Mucosa of stomach (tissue), 1 donor: ENCODE measurements around the gene RAB15.
A peak's percentile ranks its signal among the peaks of the same experiment; 100 is the strongest.
"Not testable (repeated sequence)": the region's sequence is repeated elsewhere in the genome, so short reads cannot be mapped to it uniquely, and the experiment has no call there.

Experiments used
- H3K27me3 ChIP-seq: one replicate; pipeline ENCODE4 v1.7.0; 2013; ENCODE audit warnings: mild to moderate bottlenecking, low read length; ENCODE audit not compliant: control insufficient read depth, insufficient read depth
- H3K36me3 ChIP-seq: one replicate; pipeline ENCODE4 v1.7.0; 2013; ENCODE audit warnings: low read length; ENCODE audit not compliant: control insufficient read depth, insufficient read depth
- H3K4me1 ChIP-seq: one replicate; pipeline ENCODE4 v1.7.0; 2013; ENCODE audit warnings: mild to moderate bottlenecking, low read length; ENCODE audit not compliant: control insufficient read depth, insufficient read depth
- H3K4me3 ChIP-seq: one replicate; pipeline ENCODE4 v1.7.0; 2013; ENCODE audit warnings: low read length
- H3K9ac ChIP-seq: one replicate; pipeline ENCODE4 v1.7.0; 2013; ENCODE audit warnings: mild to moderate bottlenecking, low read length, moderate library complexity
- H3K9me3 ChIP-seq: one replicate; pipeline ENCODE4 v1.7.0; 2013; ENCODE audit warnings: mild to moderate bottlenecking, low read length, moderate library complexity; ENCODE audit not compliant: control insufficient read depth
- donor health status: Pancreatic carcinoma.

Gene RAB15

GRCh38 chr14:64927031-64927430 is 45.1 kb downstream of the RAB15 start:
- H3K4me3 ChIP-seq, result no peak overlapping the region
- H3K36me3 ChIP-seq, result no peaks in the 10 kb centered on the region
- no peaks in the 10 kb centered on the region for H3K9me3 ChIP-seq
- no peaks in the 10 kb centered on the region for H3K27me3 ChIP-seq
- H3K4me1 ChIP-seq, result no peaks in the 10 kb centered on the region
- H3K9ac ChIP-seq, result no peak overlapping the region

GRCh38 chr14:64926398-64926995 is 45.6 kb downstream of the RAB15 start:
- Histone ChIP-seq H3K27me3 (no peaks in the 10 kb centered on the region), H3K36me3 (no peaks in the 10 kb centered on the region), H3K4me3 (no peak overlapping the region), H3K9ac (no peak overlapping the region), H3K4me1 (no peaks in the 10 kb centered on the region), H3K9me3 (no peaks in the 10 kb centered on the region)

GRCh38 chr14:64923015-64923414 is 49.1 kb downstream of the RAB15 start:
- H3K27me3 ChIP-seq, result no peaks in the 10 kb centered on the region
- no peaks in the 10 kb centered on the region for H3K36me3 ChIP-seq
- H3K4me1 ChIP-seq, result no peaks in the 10 kb centered on the region
- H3K9ac ChIP-seq, result no peak overlapping the region
- H3K9me3 ChIP-seq, result no peaks in the 10 kb centered on the region
- no peak overlapping the region for H3K4me3 ChIP-seq

GRCh38 chr14:64920465-64920864 is 51.7 kb downstream of the RAB15 start:
- Histone ChIP-seq H3K36me3 (no peaks in the 10 kb centered on the region), H3K9ac (no peak overlapping the region), H3K4me3 (no peak overlapping the region), H3K4me1 (peaks cover 4% of the 10 kb centered on the region), H3K27me3 (no peaks in the 10 kb centered on the region), H3K9me3 (no peaks in the 10 kb centered on the region)

GRCh38 chr14:64919618-64920017 is 52.5 kb downstream of the RAB15 start:
- H3K27me3 ChIP-seq, result no peaks in the 10 kb centered on the region
- no peak overlapping the region for H3K4me3 ChIP-seq
- no peak overlapping the region for H3K9ac ChIP-seq
- H3K9me3 ChIP-seq, result no peaks in the 10 kb centered on the region
- peaks cover 10% of the 10 kb centered on the region for H3K4me1 ChIP-seq
- H3K36me3 ChIP-seq, result no peaks in the 10 kb centered on the region

GRCh38 chr14:64919215-64919614 is 52.9 kb downstream of the RAB15 start:
- H3K36me3 ChIP-seq, result no peaks in the 10 kb centered on the region
- H3K4me3 ChIP-seq, result no peak overlapping the region
- H3K4me1 ChIP-seq, result peaks cover 10% of the 10 kb centered on the region
- no peak overlapping the region for H3K9ac ChIP-seq
- H3K9me3 ChIP-seq, result no peaks in the 10 kb centered on the region
- H3K27me3 ChIP-seq, result no peaks in the 10 kb centered on the region

- H3K9ac ChIP-seq, result no peak overlapping the region
- no peaks in the 10 kb centered on the region for H3K36me3 ChIP-seq
- no peaks in the 10 kb centered on the region for H3K27me3 ChIP-seq
- H3K4me1 ChIP-seq, result peaks cover 15% of the 10 kb centered on the region
- no peaks in the 10 kb centered on the region for H3K9me3 ChIP-seq
- H3K4me3 ChIP-seq, result no peak overlapping the region
These were observed 53.9 kb downstream of the RAB15 start for GRCh38 chr14:64918216-64918615.

GRCh38 chr14:64915797-64916196 is 56.3 kb downstream of the RAB15 start:
- Histone ChIP-seq H3K4me3 (no peak overlapping the region), H3K27me3 (no peaks in the 10 kb centered on the region), H3K9me3 (no peaks in the 10 kb centered on the region), H3K4me1 (peaks cover 15% of the 10 kb centered on the region), H3K9ac (no peak overlapping the region), H3K36me3 (no peaks in the 10 kb centered on the region)

- Histone ChIP-seq H3K9ac (peak overlapping the region; percentile 97), H3K4me3 (peak overlapping the region; percentile 86), H3K27me3 (no peaks in the 10 kb centered on the region), H3K36me3 (no peaks in the 10 kb centered on the region), H3K9me3 (no peaks in the 10 kb centered on the region), H3K4me1 (peaks cover 15% of the 10 kb centered on the region)
These were observed 57.1 kb downstream of the RAB15 start for GRCh38 chr14:64915029-64915424.

GRCh38 chr14:64914237-64915028 is 57.7 kb downstream of the RAB15 start, which contains the start of gene CHURC1:
TSS of gene CHURC1 (plus strand) at chr14:64914455. CDS start at chr14:64914496, 41 bp downstream.
- no peaks in the 10 kb centered on the region for H3K36me3 ChIP-seq
- no peaks in the 10 kb centered on the region for H3K27me3 ChIP-seq
- H3K9ac ChIP-seq, result peak within 1 kb of the TSS; percentile 97
- no peaks in the 10 kb centered on the region for H3K9me3 ChIP-seq
- H3K4me1 ChIP-seq, result peaks cover 15% of the 10 kb centered on the region
- peak within 1 kb of the TSS; percentile 86 for H3K4me3 ChIP-seq

- H3K9me3 ChIP-seq, H3K9ac ChIP-seq, H3K36me3 ChIP-seq, H3K4me3 ChIP-seq, H3K27me3 ChIP-seq: not testable (repeated sequence)
- H3K4me1 ChIP-seq, result peaks cover 15% of the 10 kb centered on the region
These were observed 58.7 kb downstream of the RAB15 start for GRCh38 chr14:64913477-64913876.

GRCh38 chr14:64912261-64912660 is 59.9 kb downstream of the RAB15 start:
- Histone ChIP-seq H3K27me3 (no peaks in the 10 kb centered on the region), H3K4me1 (peaks cover 15% of the 10 kb centered on the region), H3K36me3 (no peaks in the 10 kb centered on the region), H3K9me3 (no peaks in the 10 kb centered on the region), H3K9ac (no peak overlapping the region), H3K4me3 (no peak overlapping the region)
